AG04449 (cell line): Measurements from ENCODE around the gene ZMYM4.
"Not testable (repeated sequence)": the region's sequence is repeated elsewhere in the genome, so short reads cannot be mapped to it uniquely, and the experiment has no call there.

ENCODE experiments used
- CTCF ChIA-PET: fragments of 350-600 bp; formaldehyde crosslinking; extraction: SDS; loops from one replicate; lab custom pipeline; 2021; ENCODE audit warnings: antibody characterized with exemption; lab: Yijun Ruan, JAX
- POLR2A ChIA-PET: fragments of 400-600, 350-600 bp; formaldehyde crosslinking; extraction: SDS; loops from one replicate; lab custom pipeline; 2020; ENCODE audit warnings: antibody characterized with exemption, inconsistent platforms; lab: Yijun Ruan, JAX
- DNase-seq: peaks from one replicate; pipeline ENCODE4 v3.0.0-alpha.2; 2010; ENCODE audit warnings: low read depth, low spot score
- H3K4me3 ChIP-seq: 2 replicates; pipeline ENCODE4 v1.5.1; 2011; ENCODE audit warnings: low read depth, mild to moderate bottlenecking, control low read depth, low read length
- CTCF ChIP-seq: IDR thresholded peaks from one replicate; pipeline ENCODE4 v1.5.1; 2011; ENCODE audit warnings: mild to moderate bottlenecking, moderate library complexity, low read length, control low read depth, inconsistent platforms; ENCODE audit not compliant: insufficient read depth; ENCODE audit errors: missing control alignments

The ZMYM4 gene

GRCh38 chr1:35229587-35230360, 38.7 kb upstream of the ZMYM4 start:
- CTCF ChIA-PET, result no interaction called here
- no peak overlapping the region for H3K4me3 ChIP-seq
- no peak for TF ChIP-seq CTCF
- POLR2A ChIA-PET, result no interaction called here
- no peak for DNase-seq

GRCh38 chr1:35231287-35231686, 37.2 kb upstream of the ZMYM4 start:
- TF ChIP-seq CTCF, result no peak
- no peak overlapping the region for H3K4me3 ChIP-seq
- no peak for DNase-seq
- CTCF ChIA-PET, result no interaction called here
- POLR2A ChIA-PET, result no interaction called here

GRCh38 chr1:35236772-35237171, 31.7 kb upstream of the ZMYM4 start:
- POLR2A ChIA-PET, H3K4me3 ChIP-seq, DNase-seq: not testable (repeated sequence)
- CTCF ChIA-PET, result interaction anchor here (0.6 kb wide), 2 partner anchors 87 to 108 kb away, joined by 3 to 4 read pairs; no protein-coding TSS in a partner anchor

GRCh38 chr1:35243691-35244090, 24.8 kb upstream of the ZMYM4 start:
- DNase-seq, result no peak
- ChIA-PET CTCF (interaction anchor here (0.7 kb wide), 1 partner anchor 45 kb away, joined by 5 read pairs; no protein-coding TSS in a partner anchor), POLR2A (no interaction called here)
- H3K4me3 ChIP-seq, result no peak overlapping the region
- no peak for TF ChIP-seq CTCF

GRCh38 chr1:35247256-35247655, 21.3 kb upstream of the ZMYM4 start:
- H3K4me3 ChIP-seq, result no peak overlapping the region
- CTCF ChIA-PET, result interaction anchor here (1.1 kb wide), 1 partner anchor 18 kb away, joined by 4 read pairs; no protein-coding TSS in a partner anchor
- no peak for TF ChIP-seq CTCF
- POLR2A ChIA-PET, result no interaction called here
- DNase-seq, result no peak

GRCh38 chr1:35253941-35254340, 14.6 kb upstream of the ZMYM4 start:
- H3K4me3 ChIP-seq, result no peak overlapping the region
- no peak for TF ChIP-seq CTCF
- CTCF ChIA-PET, result no interaction called here
- POLR2A ChIA-PET, result no interaction called here
- DNase-seq, result no peak

- ChIA-PET CTCF (no interaction called here), POLR2A (no interaction called here)
- no peak for DNase-seq
- no peak for TF ChIP-seq CTCF
- no peak overlapping the region for H3K4me3 ChIP-seq
Observed at GRCh38 chr1:35255276-35255675, 13.2 kb upstream of the ZMYM4 start.
